ENCODE measurements around the gene MAP3K7. TPM values are rescaled to one million over a fixed set of nuclear protein-coding genes. Genes with fewer than 3 reads are reported as not detected.
A peak's percentile ranks its signal among the peaks of the same experiment; 100 is the strongest.

MAP3K7 gene
- total and polyA plus RNA-seq, 2 donors (not counting 3 experiments of a cell fraction or from before 2014, with no cell fraction given): 15.3 to 25.6 TPM

DNA sequence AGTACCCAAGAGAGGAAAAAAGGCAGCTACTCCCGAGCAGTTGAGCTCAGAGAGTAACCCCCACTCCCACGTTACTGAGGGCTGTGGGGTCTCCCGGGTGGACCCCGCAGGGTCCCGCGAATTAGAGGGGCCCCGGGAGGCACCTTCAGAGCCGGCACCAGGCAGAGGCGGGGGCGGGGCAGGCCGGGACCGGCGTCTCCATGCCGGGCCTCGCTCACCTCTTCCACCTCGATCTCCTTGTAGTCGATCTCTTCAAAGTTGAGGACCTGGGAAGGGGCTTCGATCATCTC is 381 bp downstream of the MAP3K7 start:
- no peaks in the 10 kb centered on the region for H3K36me3 ChIP-seq (ENCODE audit: control insufficient read depth in 2 of 2, extremely low read depth in 1 of 2, insufficient read depth in 2 of 2, low read length in 2 of 2)
- no peak for TF ChIP-seq FOS (IDR thresholded peaks at IDR 0.05; ENCODE audit: borderline replicate concordance, insufficient read depth, low read length)
- TF ChIP-seq EZH2 (IDR thresholded peaks at IDR 0.05; ENCODE audit: borderline replicate concordance, low read depth, low read length, severe bottlenecking): no peak
- no peak for TF ChIP-seq JUN (IDR thresholded peaks at IDR 0.05; ENCODE audit: borderline replicate concordance, insufficient read depth, insufficient read length, low read depth)
- no peak for TF ChIP-seq POLR2A (IDR thresholded peaks at IDR 0.05; ENCODE audit: low read depth, low read length)
- no peak for TF ChIP-seq POLR2AphosphoS5 (IDR thresholded peaks at IDR 0.05; ENCODE audit: insufficient read depth, low read depth, low read length)
- TF ChIP-seq, protein P1, sequence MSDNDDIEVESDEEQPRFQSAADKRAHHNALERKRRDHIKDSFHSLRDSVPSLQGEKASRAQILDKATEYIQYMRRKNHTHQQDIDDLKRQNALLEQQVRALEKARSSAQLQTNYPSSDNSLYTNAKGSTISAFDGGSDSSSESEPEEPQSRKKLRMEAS (IDR thresholded peaks at IDR 0.05; ENCODE audit: insufficient read depth, insufficient read length): no peak
- TF ChIP-seq GATA2 (IDR thresholded peaks at IDR 0.05; ENCODE audit: insufficient read depth, insufficient read length, low read depth, low read length): no peak
- TF ChIP-seq MYC (IDR thresholded peaks at IDR 0.05; ENCODE audit: low read depth, low read length): no peak
- TF ChIP-seq, protein P2, sequence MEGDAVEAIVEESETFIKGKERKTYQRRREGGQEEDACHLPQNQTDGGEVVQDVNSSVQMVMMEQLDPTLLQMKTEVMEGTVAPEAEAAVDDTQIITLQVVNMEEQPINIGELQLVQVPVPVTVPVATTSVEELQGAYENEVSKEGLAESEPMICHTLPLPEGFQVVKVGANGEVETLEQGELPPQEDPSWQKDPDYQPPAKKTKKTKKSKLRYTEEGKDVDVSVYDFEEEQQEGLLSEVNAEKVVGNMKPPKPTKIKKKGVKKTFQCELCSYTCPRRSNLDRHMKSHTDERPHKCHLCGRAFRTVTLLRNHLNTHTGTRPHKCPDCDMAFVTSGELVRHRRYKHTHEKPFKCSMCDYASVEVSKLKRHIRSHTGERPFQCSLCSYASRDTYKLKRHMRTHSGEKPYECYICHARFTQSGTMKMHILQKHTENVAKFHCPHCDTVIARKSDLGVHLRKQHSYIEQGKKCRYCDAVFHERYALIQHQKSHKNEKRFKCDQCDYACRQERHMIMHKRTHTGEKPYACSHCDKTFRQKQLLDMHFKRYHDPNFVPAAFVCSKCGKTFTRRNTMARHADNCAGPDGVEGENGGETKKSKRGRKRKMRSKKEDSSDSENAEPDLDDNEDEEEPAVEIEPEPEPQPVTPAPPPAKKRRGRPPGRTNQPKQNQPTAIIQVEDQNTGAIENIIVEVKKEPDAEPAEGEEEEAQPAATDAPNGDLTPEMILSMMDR (IDR thresholded peaks at IDR 0.05; ENCODE audit: extremely low read depth in 1 of 2, insufficient read depth in 1 of 2, low read depth in 1 of 2, low read length in 2 of 2): no peak
- H3K79me2 ChIP-seq (ENCODE audit: control insufficient read depth, insufficient read depth, low read length): peaks cover 49% of the 10 kb centered on the region
- peak overlapping the region; percentile 88 for H3K27ac ChIP-seq (ENCODE audit: insufficient read depth, low read depth, low read length)
- peaks cover 2% of the 10 kb centered on the region for H4K20me1 ChIP-seq (replicated peaks; ENCODE audit: control insufficient read depth, extremely low read depth, insufficient read depth, low read length)
- peak overlapping the region; percentile 71 for H2AFZ ChIP-seq (ENCODE audit: low read depth, low read length)
- H3K4me2 ChIP-seq (ENCODE audit: insufficient read depth, low read length): peak overlapping the region; percentile 44
- dilution Hi-C loops (cut with MboI; ENCODE audit: extremely low pct_ligation_motif_present, low sequenced_read_pairs): no loop called here
- H3K9me3 ChIP-seq (replicated peaks; ENCODE audit: control insufficient read depth, insufficient read depth, low read length): no peaks in the 10 kb centered on the region
- ChIA-PET POLR2A (no interaction called here), CTCF (interaction anchor here (1.2 kb wide), 1 partner anchor 16 kb away, joined by 4 read pairs; no protein-coding TSS in a partner anchor)
- H3K4me1 ChIP-seq (ENCODE audit: control insufficient read depth, extremely low read depth, insufficient read depth, low read length): peaks cover 22% of the 10 kb centered on the region
- DNase-seq (ENCODE audit: low read depth, low spot score): no peak
- peak overlapping the region; percentile 84 to 100 (median 93) for H3K4me3 ChIP-seq (replicated peaks in 1 of 3; ENCODE audit: insufficient read depth in 1 of 3, low read depth in 1 of 3, low read length in 3 of 3)
- intact Hi-C loops (cut with micrococcal nuclease): loop anchor here (10.0 kb wide), 1 partner anchor 1622 kb away; the partner anchor contains the start of gene RNGTT
- H3K9ac ChIP-seq (replicated peaks; ENCODE audit: extremely low read depth, insufficient read depth, low read length): peak overlapping the region; percentile 98
- peaks cover 2 to 4% of the 10 kb centered on the region in 2 experiments for H3K27me3 ChIP-seq (ENCODE audit: control insufficient read depth in 2 of 2, insufficient read depth in 2 of 2, low read length in 2 of 2)
- H3K9me1 ChIP-seq (replicated peaks; ENCODE audit: control insufficient read depth, extremely low read depth, insufficient read depth, low read length): no peaks in the 10 kb centered on the region
- TSS peak; percentile 38 for BruUV-seq (replicated peaks)
- FAIRE-seq: no peak

All from endothelial cell of umbilical vein (primary cell).